HG03457 (cell line): Measurements from ENCODE around the gene DNAJB4.
"Not testable (repeated sequence)": the region's sequence is repeated elsewhere in the genome, so short reads cannot be mapped to it uniquely, and the experiment has no call there.

Experiments used
- ATAC-seq: cut with Tn5 transposase; IDR thresholded peaks from one replicate; pipeline ENCODE4 v1.9.1; 2021; ENCODE audit warnings: moderate number of reproducible peaks; ENCODE audit not compliant: unreplicated experiment

Gene DNAJB4

DNA sequence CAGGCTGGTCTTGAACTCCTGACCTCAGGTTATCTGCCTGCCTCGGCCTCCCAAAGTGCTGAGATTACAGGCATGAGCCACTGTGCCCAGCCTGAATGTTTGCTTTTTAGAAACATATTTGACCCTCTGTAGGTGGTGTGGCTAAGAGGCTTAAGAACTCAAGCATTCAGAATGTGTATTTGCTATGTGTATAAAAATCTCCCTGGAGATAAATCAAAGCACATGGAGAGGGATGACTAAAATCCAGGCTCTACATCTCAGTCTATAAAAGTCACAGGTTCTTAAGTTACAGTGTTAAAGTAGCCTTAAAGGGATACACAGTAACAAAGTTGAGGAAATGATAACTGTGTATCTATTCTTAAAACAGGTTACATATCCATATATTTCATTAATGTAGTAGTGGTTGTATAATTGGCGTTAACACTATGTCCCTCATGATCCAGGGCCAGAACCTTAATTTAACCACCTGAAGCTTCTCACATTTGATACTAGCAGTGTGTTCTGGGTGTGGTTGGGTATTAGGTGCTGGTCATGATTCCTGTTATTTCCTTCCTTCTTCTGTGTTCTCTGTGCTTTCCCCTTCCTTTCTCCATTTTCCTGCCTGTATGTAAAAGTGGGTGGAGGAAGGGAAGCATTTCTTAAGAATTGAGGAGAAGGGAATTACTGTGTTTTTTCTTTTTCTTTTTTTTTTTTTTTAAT is 57.2 kb downstream of the DNAJB4 start:
- no peak for ATAC-seq

DNA sequence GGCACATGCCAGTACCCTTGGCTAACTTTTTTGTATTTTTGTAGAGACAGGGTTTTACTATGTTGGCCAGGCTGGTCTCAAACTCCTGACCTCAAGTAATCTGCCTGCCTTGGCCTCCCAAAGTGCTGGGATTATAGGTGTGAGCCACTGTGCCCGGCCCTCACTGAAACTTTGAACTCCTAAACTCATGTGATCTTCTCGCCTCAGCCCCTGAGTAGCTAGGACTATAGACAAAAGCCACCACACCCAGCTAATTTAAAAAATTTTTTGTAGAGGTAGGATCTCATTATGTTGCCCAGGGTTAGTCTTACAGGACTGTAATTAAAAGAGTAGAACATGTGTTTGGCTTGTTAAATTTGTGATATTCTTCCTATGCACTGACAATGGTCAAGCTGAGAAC is 60.1 kb downstream of the DNAJB4 start:
- ATAC-seq = not testable (repeated sequence)
